Measurements from ENCODE around the gene UST.
"Not testable (repeated sequence)": the region's sequence is repeated elsewhere in the genome, so short reads cannot be mapped to it uniquely, and the experiment has no call there.

Gene UST

DNA sequence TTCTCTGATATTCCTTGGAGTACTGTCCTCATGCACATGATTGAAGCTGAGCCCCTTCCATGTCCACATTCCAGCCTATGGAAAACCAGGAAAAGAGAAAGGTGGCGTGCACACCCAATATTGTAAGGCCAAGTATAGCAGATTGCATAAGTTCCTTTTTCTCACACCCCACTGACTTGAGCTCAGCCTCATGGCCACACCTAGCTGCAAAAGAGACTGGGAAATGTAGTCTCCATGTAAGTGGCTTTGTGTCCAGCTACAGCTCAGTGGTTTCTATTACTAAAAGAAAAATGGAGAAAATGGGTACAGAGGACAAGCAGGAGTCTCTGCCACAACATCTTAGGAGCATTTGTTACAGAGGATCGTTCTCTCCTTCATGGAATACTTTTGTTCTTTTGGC, 10.8 kb upstream of the UST start:
- no peak for DNase-seq

DNA sequence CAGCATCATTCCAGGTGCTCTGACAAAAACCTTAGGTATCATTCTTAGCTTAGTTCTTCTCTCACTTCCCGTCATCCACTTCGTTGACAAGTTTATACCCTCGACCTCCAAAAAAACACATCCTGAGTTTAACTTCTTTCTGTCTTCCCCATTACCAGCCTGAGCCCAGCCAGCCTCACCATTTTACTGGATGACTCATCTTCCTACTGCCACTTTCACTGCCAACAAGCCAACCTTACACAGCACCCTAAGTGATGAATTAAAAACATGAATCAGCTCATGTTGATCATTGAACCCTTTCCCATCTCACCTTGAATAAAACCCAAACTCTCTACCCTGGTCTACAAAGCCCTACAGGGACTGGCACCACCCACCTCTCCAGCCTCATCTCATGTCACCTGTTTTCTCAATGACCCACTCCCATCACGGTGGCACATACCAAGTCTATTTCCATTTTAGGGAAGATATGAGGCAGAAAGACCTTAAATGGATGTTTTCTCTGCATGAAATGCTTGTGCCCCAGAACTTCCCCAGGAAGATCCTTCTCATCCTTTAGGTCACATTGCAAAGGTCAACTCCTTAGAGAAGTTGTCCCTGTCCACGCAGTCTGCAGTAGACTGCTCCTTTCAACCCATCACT, 9.9 kb upstream of the UST start:
- DNase-seq: no peak

DNA sequence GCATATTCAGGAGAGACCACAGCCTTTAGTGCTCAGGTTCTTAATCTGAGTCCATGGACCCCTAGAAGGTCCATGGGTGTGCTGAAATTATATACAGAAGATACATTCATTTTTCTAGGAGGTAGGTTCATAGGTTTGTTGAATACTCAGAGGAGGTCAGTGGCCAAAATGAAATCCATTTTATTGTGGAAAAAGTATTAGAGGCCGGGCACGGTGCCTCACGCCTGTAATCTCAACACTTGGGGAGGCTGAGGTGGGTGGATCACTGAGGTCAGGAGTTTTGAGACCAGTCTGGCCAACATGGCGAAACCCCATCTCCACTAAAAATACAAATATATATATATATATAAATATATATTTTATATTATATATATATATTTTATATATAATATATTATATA, 9.0 kb upstream of the UST start:
- no peak for DNase-seq

DNA sequence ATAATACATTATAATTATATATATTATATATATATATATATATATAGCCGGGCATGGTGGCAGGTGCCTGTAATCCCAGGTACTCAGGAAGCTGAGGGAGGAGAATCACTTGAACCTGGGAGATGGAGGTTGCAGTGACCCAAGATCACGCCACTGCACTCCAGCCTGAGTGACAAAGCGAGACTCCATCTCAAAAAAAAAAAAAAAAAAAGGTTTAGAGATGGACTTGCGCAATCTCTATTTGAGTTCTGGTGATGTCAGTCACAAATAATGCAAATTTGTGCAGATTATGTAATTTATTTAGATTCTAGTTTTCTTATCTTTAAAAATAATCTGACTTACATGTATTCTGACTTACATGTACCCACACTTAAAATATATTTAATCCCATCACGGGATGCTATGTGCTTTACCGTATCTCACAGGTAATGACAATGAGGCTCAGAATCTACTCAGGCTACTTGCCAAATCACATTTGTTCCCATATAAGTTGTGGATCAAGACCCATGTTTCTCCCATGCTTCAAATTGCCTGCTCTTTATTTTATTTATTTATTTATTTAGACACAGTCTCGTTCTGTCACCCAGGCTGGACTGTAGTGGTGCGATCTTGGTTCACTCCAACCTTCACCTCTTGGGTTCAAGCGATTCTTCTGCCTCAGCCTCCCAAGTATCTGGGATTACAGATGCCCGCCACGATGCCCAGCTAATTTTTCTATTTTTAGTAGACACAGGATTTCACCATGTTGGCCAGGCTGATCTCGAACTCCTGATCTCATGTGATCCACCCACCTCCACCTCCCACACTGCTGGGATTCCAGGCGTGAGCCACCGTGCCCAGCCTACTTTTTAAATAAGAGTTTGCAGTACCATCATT, 7.6 kb upstream of the UST start:
- DNase-seq: no peak

DNA sequence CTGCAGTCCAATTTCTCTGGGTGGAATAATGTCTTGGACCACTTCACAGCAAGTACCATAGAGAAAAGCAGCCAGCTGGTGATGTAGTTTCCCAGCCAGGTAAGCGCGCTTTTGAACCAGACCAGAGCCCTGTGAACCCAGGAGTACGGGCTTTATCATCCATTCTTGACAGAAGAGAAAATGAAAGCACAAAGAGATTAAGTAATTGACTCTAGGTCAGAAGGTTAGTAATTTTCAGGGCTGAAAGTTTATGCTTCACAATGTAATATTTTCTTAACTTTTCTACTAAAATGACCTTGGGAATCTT, 7.1 kb upstream of the UST start:
- no peak for DNase-seq

DNA sequence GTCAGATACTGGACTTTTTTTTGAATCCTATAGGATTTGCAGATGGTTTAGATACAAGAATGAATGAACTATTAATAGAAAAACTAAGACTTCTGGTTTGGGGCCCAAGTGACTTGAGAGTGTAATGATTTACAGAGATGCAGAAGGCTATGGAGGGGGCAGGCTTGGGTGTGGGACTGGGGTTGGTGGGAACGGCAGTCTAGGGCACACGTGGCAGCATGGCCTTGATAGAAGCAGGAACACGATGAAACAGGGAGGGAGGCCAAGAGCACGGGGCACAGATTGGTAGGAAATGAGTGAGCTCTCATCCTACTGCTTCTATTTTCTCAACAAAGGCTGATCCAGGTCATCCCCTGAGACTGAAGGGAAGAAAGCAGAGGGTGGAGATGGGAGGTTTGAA, 3.4 kb upstream of the UST start:
- DNase-seq: no peak

DNA sequence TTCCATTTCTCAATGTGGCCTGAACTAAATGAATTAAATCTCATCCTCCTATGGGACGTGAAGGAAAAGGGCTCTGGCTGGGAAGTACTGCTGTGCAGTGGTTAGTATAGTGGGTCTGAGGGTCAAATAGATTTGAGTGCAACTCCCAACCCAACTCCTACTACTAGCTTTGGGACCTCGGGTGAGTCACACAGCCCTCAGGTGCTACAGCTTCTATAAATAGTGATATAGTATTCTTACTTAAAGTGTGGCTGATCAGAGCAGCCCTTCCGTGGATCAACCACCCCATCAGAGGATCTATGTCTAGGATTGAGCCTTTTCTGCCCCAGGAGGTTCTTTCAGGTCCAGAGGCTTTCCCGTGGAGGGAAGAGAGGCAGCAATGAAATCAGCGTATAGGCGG, 904 bp upstream of the UST start:
- DNase-seq: no peak

DNA sequence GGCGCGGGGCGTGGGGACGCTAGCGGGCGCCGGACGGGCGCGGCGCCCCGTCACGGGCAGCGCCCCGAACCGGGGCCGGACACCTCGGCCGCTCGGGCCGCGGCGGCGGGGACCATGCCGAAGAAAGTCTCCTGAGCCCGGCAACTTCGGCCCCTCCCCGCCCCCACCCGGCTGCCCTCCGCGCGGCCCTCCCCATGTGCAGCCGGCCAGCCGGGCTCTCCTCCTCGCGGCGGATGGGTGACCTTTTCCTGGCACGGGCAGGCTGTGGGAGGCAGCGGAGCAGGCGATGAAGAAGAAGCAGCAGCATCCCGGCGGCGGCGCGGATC, 278 bp downstream of the UST start:
- DNase-seq: peak in 21 of 56 donors; percentile 6 to 60 (median 31)

DNA sequence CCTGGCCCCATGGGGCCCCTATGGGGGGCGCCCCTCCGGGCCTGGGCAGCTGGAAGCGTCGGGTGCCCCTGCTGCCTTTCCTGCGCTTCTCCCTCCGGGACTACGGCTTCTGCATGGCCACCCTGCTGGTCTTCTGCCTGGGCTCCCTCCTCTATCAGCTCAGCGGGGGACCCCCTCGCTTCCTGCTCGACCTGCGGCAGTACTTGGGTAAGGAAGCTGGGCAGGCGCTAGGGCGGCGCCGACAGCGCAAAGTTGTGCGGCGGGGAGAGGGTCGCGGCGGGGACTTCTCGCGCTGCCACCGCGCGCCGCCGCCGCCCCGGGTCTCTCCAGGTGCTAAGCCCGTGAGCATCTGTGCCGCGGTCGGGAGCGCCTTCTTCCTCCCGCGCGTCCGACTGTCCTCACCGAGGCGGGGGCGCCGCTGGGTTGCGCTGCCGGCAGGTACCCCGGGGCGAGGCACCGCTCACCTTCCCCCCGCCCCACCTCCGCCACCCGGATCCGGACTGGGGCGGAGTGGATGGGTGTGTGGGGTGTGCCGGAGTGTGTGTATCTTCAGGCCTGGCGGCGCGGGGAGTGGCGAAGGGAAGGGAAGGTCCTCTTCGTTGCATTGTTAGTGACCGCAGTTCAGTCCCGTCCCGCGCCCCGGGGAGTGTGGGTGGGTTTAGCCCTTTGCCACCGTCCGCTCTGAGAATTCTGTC, 788 bp downstream of the UST start:
- peak in 11 of 56 donors; percentile 3 to 52 (median 32) for DNase-seq

DNA sequence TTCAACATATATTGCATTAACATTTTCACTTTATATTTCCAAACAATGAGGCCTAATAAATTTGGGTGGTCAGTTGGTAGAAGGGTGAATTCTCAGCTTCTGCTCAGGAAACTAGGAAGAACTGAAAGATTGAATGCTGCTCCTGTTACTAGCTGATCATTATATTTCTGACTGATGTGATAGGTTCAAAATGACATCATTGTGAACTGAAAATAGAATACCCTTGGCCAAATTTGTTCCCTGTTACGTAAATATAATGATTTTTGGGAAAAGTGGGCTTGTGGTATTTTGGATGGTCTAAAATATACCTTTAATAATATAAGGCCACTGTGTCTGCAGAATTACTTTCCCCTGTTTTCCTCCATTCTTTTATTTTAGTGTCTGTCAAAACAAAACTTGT, 2.8 kb downstream of the UST start:
- no peak for DNase-seq

DNA sequence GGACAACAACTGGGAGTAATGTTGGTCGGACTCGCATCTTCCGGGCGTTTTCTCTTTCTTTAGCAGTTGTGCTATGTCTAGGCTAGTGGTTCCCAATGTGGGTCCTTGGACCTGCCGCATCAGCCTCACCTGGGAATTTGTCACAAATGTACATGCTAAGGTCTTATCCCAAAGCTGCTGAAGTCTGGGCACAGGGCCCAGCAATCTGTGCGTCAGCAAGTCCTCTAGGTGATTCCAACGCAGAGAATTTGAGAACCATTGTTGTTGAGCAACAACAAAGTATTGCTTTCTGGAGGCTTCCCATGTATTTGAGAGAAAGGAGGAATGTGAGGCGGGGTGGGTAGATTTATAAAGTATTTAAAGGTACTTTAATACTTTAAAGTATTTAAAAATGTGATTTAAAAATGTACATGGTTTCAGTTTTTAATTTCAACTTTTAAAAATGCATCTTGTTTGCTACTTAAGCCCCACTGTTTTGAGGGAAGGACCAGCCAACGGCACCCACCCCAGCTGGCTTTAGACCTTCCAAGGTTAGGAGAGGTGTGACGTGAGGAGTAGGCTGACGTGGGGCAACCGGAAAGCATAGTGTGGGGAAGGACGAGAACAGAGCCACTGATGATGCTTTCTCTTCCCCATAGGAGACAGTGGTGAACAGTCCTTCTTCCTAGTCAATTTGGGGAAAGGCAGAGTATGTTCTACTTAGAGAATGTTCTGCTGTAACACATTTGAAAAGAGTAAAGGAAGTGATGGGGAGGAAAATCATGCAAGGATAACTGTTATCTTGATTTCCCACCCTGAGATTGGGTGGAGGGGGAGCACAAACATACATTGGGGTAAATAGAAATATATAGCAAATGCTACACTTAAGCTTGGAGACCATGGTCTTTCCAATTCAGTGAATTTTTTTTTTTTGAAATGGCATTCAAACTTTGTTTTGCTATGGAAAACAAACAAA, 4.3 kb downstream of the UST start:
- peak in 2 of 56 donors; percentile 2 to 9 for DNase-seq

DNA sequence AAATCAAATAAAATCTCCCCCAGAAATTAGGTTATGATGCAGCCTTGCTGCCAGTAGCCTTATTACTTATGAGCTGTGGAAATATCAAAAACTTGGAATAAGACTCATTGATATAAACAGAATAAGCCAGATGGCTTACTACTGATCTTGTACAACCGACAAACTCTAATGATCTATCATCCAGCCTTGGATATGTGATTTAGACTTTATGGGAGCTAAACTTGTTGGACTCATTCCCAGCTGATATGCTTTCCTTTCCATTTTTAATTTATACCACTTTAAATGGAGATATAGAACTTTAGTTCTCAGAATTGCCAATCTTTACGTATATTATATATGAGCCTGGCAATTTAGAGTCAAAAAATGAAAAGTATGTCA, 5.0 kb downstream of the UST start:
- no peak for DNase-seq

DNA sequence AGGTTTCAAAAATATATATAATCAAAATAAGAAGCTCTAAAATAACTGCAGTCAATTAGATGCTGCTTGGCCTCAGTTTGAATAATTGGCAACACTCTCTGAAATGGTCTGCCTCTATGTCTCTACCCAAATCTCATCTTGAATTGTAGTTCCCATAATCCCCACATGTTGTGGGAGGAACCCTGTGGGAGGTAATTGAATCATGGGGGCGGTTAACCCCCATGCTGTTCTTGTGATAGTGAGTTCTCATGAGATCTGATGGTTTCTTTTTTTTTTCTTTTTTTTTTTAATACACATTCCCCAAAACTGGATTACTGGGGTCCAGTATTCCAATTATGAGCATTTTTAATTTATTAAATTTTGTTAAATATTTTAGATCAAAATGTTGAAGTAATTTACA, 8.5 kb downstream of the UST start:
- not testable (repeated sequence) for DNase-seq

DNA sequence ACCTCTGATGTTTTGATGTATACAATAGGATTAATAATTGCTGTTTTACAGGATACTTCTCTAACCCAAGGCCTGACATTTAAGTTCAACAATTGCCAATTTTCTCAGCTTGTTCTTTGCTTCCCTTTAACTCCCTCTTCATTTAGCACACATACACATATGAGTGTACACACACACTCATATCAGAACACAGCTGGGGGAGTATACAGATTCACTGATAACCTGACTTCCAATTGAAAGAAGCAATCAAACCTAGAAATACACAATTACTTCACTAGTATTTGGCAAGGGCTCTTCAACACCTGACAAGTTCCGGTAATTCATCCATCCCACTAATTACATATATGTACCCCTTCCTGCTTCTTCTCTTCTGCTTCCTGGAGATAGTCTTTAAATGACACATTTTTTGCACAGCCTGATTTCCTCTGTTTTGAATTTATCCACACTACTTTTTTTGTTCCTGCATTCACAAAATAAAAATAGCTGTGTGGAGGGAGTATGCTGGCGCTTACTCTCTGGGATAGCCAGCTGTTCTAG, 11.2 kb downstream of the UST start:
- no peak for DNase-seq

DNA sequence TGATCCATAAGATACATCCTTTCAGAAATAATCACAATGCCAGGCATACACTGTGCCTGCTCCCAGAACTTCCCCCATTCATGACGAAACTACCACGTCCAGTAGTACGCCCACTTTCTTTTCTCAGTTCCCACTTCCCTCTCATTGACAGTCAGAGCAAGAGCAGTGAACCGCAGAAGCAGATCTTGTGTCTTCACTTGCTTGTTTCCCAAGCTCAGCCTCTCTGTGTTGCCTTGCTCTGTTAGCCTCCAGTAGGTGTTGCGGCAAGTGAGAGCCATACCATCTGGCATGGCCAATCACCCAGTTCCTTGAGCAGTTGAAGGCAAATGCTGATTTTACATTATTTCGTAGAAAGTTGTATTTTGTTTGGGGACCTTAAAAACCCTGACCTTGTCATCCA, 11.7 kb downstream of the UST start:
- DNase-seq: peak in 32 of 56 donors; percentile 6 to 62 (median 30)

DNA sequence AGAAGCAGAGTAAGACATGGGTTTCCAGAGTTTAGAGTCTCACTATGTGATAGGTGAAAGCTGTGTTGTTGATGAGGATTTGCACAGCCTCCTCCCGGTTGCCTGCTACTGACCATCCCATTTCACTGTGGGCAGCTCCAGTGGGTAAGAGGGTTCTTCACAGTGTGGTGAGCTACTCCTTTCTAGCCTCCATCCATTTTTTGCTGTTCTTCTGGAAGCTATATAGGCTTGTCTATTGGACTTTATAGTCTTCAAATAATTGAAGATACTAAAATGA, 13.4 kb downstream of the UST start:
- DNase-seq: no peak

DNA sequence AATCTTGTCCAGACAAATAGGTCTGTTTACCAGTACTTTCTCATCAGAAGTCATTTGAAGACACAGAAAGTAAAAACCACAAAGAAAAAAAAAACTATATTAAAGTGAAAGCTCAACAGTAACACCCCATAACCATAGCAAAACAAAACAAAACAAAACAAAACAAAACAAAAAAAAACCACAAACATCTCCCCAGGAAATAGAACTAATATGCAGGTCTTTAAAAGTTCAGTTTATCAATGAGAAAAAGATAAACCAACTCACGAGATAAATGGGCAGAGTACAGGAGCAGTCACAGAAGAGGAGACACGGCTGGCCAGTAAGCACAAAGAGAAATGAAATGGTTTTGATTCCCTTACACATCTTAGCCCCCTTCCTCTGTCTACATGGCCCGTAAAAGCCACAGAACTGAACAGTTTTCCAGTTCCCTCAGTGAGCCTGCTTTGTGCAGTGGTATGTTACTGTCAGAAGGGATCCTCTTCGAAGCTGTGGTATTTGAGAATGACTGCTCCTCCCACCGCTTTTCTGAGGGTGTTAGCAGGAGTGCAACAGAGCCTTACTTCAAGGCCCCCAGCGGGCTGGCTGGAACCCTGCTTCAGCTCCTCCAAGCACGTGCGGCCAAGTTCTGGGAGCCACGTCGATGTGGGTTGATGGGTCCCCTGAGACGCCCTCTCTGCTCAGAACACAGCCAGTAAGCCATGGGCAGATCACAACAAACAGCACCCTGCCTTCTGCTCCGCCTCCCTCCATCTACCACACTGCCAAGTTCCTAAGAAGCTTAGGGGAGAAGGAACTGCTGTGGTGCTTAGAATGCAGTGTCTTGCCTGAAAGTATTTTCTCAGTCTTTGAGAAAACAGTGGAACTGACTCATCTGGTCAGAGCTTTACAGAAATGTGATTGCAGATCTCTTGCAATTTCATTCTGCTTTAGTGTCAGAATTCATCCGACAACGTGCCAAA, 14.0 kb downstream of the UST start:
- DNase-seq: peak in 40 of 56 donors; percentile 7 to 68 (median 27)

DNA sequence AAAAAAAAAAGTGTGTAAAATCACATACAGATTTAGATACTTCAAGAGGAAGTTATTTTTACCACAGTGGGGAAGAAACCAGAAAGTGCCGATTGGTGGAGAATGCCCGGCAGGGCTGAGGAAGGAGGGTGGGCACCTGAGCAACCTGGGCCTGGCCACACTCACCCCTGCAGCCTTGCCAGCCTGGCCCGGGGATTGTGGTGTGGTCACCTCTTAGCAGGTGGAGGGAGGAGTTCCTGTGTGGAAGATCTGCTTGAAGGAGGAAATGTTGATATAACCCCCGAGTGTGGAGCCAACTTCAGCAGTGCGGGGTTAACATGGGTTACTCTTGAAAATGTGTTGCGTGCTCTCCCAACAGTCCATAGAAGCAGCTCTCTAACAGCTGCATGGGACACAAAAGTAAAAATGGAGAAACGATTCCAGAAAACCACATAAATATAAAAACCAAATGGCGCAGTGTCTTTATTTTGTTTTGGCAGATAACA, 14.7 kb downstream of the UST start:
- DNase-seq: peak in 9 of 56 donors; percentile 5 to 61 (median 24)

DNA sequence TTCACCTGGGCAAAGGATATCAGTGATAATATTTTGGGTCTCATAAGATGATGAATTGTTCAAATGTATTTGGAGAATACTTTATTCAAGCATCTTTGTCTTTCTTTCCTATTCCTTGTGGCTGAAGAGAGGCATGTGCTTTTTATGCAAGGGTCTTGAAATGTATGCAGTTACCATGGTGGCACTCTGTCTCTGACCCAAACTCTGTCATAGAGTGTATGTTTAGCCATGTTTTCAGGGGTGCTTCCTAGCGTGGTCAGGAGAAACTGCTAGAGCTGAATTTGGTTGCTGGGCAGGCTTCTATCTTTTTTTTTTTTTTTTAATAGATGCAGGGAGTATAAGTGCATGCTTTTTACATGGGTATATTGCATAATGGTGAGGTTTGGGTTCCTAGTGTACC, 15.4 kb downstream of the UST start:
- DNase-seq: no peak
